ENCODE data around the gene ITSN2.

Gene ITSN2

DNA sequence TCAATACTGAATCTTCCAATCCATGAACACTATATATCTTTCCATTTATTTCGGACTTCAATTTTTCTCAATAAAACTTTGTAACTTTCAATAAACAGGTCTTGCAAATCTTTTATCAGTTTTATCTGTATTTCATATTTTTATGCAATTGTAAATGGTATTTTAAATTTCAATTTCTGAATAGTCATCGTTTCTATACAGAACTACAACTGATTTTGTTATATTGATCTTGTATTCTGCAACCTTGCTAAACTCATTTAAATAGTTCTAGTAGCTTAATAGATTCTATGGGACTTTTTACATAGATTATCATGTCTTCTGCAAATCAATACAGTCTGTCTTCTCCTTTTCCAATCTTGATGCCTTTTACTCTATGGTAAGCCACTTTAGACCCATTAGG lies 95.1 kb downstream of the ITSN2 start:
- no peak for DNase-seq (ENCODE audit: low spot score)

DNA sequence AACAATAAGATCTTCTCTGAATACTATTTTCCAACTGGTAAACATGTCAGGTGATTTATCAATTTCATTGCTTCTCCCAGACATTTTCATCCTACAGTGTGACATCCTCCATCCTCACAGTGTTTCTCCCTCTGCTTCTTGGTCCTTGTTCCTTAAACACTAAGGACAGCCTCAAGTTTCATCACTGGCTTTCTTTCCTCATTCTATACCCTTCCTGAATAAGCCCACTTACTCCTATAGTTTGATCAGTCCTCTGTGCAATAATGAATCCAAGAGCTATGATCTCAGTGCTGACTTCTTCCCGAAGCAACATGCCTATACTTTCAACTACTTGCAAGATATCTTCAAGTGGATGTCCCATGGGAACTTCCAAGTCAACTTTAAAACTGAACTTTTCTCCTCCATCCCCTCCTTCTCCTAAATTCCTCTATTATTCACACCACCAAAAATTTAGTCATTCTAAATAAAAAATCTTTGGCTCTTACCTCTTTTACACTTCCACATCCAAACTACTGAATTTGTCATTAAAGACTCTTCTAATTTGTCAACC lies 97.8 kb downstream of the ITSN2 start:
- no peak for DNase-seq (ENCODE audit: low spot score)

DNA sequence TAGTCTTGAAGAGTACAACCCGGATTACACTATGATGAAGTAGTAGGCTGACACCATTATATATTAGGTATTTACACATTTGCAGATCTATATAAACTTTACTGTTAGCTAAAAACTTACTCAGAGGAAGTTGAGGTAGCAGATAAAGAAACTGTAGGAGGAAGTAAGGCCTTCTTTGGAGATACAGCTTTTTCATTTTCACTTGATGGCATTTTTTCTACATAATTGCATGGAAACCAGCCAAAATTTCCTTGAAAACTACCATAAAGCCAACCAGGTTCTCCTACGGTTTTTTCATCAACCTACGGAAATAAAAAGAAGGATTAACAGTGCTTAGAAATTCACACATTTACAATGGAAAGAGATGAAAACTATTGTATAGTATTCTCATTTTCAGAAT lies 98.9 kb downstream of the ITSN2 start:
- DNase-seq (ENCODE audit: low spot score), result no peak

DNA sequence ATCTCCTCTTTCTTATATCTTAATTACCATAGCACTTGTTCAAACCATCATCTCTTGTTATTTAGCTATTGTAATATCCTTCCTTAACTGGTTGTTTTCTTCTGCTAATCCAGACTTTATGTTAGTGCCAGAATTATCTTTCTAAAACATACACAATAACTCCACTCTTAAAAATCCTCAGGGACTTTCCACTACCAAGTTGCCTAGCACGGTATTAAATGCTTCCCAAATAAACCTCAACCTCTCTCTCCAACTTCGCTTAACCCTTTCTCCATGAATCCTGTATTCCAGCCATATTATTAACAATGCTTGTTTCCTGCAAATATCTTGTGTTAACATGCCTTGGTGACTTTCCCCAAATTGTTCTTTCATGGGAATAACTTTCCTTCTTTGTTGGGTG lies 101.0 kb downstream of the ITSN2 start:
- no peak for DNase-seq (ENCODE audit: low spot score)

DNA sequence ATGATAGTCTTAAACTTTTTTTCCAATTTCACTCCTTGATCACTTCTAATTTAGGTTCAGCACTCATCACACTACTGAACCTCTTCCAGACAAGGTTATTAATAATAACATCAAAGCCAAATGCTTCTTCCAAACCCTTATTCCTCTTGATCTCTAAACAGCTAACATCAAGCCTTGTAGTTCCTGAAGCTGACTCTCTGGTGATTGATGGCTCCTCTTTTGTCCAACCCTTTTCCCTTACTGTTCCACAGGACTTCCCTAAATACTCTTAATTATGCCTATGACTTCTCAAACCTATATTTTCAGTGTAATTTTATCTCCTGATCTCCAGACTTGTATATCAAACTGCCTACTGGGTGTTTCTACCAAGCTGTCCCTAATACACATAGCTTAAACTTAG lies 101.6 kb downstream of the ITSN2 start:
- no peak for DNase-seq (ENCODE audit: low spot score)

DNA sequence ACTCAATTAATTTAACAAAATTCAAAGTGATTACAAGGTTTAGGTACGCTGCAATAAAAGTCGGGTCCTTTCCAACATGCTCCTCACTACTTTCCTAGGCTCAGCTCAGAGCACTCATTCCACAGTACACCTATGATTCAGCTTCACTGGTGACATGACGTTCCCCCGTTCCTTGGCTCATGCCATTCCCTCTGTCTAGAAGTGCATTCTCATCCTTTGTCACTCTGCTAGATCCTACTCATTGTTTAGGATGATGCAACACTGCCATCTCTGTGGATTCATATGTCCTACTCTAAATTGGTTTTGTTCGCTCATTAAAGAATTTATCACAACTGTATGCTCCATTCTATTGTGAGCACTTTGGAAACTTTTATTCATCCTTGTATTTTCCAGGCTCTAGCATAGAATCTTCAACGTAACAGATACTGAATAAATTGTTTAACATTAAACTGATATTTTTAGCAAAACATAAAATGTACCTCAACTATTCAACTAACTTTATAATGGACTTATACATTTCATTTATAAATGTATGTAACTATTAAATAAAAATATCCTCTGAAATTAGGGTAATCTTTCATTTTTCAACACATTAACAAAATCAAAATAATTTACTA lies 106.9 kb downstream of the ITSN2 start:
- DNase-seq (ENCODE audit: low spot score), result no peak

DNA sequence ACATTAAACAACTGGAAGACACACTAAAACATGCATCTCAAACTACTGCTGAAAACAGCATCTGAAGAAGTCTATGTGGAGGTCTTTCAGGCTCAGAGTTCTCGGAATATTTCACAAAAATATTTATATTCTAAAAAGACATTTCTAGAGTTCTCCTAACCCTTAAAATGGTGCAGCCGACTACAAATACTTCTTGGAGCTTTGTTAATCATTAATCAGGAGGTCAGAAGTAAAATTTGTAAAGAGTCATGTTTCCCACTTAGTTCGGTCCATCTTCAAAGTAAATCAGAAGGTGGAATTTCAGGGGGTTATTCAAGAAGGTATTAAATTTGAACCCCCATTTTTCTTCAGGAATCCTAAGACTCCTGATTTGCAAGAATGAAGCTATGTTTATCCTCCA lies 112.7 kb downstream of the ITSN2 start:
- DNase-seq (ENCODE audit: low spot score), result no peak

DNA sequence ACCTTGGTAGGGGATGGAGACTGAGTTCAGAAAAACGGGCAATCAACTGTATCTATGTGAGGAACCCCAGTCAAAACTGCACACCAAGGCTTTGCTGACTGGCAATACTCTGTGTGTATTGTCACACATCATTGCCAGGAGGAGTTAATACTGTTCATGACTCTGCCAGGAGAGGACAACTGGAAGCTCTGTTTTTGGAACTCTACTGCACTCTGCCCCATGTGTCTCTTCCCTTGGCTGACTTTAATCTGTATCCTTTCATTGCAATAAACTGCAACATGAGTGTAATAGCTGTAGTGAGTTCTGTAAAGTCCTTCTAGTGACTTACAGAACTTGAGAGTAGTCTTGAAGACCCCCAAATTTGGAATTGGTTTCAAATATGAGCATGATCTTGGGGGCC lies 113.2 kb downstream of the ITSN2 start:
- DNase-seq (ENCODE audit: low spot score), result no peak

DNA sequence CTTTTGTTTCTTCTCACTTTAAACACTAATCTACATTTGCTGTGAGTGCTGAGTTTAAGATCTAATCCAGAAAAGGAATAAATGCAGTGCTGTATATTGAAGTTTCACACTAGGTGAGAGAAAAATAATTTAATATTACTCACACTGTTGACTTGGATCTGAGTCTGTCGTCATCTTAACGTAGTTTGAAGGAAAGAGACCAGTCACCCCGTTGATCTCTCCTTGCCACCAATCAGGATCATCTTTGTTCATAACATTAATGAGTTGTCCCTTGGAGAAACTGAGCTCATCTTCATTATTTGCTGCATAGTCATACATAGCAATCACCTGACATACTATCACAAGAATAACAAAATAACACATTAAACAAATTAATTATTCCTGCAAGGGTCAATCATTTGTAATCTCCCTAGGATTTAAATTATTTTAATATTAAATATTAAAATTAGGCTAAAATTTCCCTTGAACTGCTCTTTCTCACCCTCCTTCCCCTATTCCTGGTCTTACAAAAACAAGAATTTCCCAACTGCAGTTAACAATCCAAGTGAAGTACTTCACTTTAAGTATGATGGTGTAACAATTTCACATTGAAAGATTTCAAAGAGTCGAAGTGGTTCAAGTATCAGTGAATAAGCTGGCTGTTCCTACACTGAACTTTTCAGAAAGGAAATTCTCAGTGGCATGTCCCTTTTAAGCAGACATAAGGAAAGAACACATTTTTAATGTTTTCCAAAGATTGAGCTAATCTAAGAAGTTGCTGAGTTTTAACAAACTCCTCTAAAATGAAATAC lies 114.2 kb downstream of the ITSN2 start:
- no peak for DNase-seq (ENCODE audit: low spot score)

DNA sequence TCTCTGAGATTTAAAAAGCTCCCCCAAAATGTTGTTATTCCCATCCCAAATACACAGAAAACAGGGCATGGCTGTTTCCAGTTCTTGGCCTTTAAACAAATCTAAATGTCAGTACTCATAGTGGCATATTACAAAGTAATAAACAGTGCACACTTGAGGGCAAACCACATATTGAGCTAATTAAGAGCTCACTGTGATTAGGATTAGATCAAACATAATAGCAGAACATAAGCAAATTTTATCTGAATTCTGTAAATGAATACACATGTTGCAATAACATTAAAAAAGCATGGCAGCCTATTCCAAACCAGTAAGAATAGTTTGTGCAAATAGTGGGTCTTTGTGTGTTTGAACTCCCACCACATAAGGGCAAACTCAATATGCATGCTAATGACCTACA lies 118.8 kb downstream of the ITSN2 start:
- DNase-seq (ENCODE audit: low spot score), result no peak

DNA sequence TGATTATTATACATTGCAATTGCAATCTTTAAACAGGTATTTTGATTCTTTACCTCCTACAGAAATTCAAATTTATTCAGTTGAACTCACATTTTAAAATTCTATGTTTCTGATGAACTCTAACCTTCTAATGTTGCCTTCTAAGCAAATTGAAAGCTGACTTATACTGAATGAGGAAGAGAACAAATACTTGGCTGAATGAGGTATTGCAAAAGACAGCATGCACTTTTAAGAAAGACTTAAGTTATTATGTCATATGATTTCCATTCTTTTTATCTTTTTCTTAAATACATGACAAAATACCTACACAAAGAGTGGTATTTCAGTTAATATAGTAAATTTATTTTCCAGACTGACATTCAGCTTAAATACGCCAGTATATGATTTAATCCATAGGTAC lies 120.8 kb downstream of the ITSN2 start:
- DNase-seq (ENCODE audit: low spot score), result no peak

DNA sequence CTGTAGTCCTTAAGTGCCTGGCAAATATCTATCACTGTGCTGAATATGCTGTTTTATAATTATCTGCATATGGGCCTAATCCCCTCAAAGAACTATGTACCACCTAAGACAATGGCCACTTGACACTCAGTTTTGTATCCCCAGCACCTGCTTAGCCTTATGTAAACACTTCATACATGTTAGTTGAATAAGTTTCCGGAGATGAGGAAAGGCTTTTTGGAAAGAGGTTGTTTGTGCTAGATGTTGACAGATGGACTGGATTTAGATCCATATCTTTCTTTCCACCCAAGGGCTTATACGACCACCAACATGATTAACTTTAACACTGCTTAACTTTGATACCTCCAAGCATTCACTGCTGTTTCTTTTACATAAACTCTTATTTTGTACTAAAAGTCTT lies 122.2 kb downstream of the ITSN2 start:
- DNase-seq (ENCODE audit: low spot score), result no peak

DNA sequence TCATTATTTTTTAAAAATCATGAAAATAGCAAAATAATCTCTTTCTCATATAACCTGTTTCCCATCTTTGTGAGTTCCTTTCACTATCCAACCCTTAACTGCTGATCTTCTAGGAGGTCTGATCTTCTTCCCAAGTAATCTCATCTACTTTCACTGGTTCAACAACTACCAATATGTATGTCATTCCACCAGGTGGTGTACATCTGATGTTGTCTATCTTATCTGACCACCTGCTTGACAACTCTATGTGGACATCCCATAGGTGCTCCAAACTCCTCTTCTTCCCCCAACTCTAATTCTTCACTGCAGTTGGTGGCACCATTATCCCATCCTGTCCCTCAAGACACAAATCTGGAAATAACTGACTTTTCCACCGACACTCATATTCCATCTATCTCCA lies 123.0 kb downstream of the ITSN2 start:
- DNase-seq (ENCODE audit: low spot score), result no peak

DNA sequence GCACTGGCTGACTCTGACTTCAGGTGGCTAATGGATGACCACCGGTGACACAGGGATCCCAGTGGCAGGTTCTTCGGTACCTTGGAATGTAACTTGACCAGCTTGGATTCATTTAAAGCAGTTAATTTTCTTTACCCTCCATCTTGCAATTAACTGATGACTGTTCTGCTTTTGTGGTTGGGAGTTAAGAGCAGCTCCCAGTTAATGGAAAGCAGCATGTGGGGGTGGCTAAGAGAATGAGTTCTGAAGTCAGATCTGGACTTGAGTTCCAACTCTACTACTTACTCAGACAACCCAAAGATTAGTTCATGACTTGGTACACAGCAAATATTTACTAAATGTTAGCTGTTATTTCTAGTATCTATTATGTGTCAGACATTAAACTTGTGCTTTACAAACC lies 127.0 kb downstream of the ITSN2 start:
- no peak for DNase-seq (ENCODE audit: low spot score)

DNA sequence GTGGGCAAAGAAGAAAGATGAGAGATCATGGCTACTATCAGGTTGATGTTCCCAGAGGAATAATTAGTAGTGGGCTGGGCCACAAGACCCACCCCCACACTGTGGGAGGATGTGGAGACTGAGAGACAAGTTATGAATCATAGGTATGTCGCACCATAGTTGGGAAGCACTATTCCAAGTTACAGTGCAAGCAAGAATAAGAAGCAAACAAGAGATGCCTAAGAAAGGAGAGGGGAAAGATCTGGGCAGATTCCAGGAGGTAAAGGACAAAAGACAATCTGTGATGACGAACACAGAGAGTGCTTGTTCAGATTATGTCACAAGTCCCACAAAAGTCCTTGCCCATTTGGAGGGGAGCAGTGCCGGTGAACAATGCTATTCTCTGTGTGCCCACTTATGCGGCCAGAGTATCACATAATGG lies 128.9 kb downstream of the ITSN2 start:
- no peak for DNase-seq (ENCODE audit: low spot score)

DNA sequence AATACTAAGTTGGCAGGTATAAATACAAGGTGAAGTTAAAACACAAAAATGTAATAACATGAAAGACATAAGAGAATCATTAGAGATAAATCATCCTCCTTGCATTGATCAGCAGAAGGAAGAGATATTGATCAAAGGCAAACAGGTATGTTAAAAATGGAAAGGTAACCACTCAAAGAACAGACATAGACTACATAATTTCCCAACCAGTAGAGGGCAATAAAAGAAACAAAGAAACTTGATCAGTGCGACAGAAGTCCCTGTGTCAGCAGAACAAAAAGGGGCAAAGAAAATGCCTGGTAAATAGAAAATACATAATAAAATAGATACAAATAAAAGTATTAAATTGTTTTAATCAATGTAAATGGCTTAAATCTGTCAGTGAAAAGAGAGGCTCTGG lies 131.9 kb downstream of the ITSN2 start:
- DNase-seq (ENCODE audit: low spot score), result no peak

DNA sequence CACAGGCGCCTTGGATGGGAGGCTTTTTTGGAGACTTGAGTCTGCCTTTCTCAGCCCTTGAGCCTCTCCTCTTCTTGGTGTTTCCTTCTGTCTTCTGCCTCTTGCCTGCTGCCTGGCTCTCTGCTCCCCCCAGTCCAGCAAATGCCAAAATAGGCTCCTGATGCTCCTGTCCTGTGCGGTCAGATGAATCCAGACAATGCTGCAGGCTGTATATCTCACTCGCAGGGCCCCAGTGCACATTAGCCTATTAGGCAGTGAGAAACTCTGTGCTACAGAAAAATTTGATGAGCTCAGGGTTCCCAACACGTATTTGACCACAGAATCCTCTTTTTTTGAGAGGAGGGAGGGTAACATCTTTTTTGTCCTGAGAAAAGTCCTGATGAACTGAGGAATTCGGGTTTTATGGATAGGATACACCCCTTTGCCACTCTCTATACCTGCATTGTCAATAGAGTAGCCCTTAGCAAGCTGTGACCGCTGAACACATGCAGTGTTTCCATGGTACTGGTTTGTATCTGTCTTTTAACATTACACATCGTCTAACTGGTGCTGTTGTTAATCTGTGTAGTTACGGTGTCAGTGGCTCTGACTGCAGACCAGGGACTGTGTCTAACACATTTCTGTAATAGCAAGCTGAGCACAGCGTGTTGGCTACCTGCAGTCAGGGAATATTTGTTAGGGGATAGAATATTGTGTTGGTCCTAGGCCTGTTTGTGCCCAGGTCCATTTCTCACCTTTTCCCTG lies 134.7 kb downstream of the ITSN2 start:
- DNase-seq (ENCODE audit: low spot score), result no peak

DNA sequence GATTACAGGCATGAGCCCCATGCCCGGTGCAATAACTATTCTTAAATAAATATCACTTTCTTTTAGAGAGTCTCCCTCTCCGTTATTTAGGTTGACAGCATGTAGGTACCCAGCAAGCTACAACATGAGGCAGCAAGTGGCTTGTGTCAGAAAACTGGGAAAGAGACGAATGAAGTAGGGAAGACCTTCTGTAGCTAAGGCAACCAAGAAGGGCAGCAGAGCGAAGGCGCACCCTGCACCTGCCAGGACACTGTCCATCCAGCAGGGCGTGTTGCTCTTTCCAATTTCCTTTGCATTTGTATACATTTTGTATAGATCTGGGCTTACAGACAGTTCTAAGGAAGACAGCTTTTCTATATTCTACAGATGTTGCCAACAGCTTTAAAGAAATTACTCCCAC lies 137.4 kb downstream of the ITSN2 start:
- no peak for DNase-seq (ENCODE audit: low spot score)

DNA sequence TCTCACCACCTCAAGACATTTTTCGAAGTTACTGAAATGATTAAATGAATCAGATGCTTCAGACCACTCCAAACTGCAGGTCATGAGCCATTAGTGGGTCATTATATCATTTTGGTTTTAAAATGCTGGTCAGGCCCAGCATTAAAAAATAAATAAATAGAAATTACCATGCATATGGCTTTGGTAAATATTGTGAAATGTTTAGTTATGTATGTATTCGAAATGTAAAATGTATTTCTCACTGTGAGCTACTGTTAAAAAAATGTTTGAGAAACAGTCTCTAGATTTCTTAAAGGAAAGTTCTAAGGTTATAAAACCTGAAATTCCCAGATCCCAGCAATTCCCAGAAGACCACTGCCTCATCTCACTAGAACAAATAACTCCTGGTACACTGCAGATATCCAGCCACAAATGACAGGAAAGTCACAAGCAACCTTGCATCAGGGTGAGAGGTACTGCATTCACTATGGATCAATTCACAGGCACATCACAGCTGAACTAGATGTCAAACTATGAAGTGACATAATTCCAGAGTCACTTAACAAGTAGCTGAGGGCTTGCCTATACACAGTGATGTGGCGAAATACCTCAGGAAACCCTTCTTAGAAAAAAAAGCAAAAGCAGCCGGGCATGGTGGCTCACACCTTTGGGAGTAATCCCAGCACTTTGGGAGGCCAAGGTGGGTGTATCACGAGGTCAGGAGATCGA lies 138.8 kb downstream of the ITSN2 start:
- no peak for DNase-seq (ENCODE audit: low spot score)

DNA sequence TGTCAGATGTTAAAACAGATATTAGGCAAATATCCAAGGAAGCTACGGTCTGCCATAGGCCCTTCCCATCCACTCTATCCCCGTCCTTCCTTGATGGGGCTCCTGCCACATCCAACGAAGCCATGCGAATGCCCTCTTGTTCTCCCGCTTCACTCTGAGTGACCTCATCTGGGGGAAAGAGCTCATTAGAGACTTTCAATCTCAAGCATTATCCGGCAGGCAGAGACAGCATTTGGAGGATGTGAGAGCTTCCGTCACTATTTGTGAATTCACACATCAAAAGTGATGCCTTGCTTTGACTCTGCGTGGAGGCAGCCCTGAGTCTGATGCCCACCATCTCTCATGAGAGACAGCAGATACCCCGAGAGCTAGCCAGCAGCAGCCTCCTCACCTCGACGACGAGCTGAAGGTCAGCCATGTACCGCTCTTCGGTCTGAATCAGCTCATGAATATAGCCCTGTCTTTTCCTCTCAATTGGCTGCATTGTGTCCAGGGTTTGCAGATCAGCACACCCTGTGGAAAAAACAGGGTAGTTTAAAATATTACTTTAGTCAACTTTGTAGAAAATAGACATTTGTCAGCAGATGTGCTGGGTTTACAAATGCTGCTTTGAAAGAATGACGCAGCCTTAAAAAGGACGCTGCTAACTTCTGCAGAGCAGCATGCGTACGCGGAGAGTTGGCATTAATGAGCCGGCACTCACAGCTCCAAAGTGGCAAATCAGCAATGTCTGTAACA lies 139.6 kb downstream of the ITSN2 start:
- DNase-seq (ENCODE audit: low spot score), result no peak

DNA sequence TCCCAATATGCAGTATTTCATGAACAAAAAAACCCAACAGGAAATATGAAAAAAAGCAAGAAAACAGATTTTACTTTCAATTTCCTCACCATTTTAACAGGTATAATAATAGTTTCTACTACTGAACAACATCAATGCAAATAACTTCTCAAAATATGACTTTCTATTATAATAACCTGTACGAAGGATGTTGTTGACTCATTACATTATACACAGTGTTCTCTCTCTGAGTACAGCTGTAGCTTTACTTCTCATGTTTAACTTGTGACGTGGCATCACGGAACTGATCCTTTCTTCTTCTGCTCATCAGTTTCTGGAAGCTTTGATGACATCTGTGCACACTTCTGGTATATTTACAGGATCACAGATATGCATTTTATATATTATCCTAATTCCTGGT lies 145.5 kb downstream of the ITSN2 start:
- DNase-seq (ENCODE audit: low spot score), result peak; percentile 12

DNA sequence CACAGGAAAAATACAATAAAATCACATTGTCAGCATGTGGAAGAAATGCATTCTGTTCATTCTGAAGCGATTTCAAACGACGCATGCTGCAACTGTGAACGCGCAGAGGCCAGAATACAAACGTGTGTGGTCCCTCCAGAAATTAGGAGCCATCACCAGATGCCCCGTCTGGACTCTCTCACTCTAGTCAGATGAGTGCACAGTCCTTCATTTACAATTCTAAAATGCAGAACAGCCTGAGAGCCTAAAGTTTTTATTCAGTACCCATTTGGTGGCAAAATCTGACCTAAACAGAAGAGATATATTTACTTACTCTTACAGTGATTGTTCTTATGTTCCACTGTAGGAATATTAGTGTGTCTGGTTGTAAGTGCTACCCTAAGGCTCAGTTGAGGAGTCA lies 148.9 kb downstream of the ITSN2 start:
- no peak for DNase-seq (ENCODE audit: low spot score)

Data from CD4-positive, alpha-beta T cell treated with Interleukin-2 at 100 ng/mL for 4 hours (primary cell).